ENCODE data around the gene LCE1B. TPM values are rescaled to one million over a fixed set of nuclear protein-coding genes. Genes with fewer than 3 reads are reported as not detected.

Gene LCE1B
- polyA plus RNA-seq (2013): not detected in 2 replicates

- Histone ChIP-seq H2AFZ (ENCODE audit: insufficient read depth, low read length, poor library complexity) (no peak within 1 kb of the TSS), H3K4ac (ENCODE audit: low read depth, low read length) (no peak within 1 kb of the TSS), H3K4me3 (ENCODE audit: low read depth, low read length) (no peak within 1 kb of the TSS), H2BK5ac (ENCODE audit: low read depth, low read length, poor library complexity) (no peak within 1 kb of the TSS), H4K12ac (ENCODE audit: low read depth, low read length) (no peak within 1 kb of the TSS), H3K14ac (ENCODE audit: low read length) (no peak within 1 kb of the TSS), H3K9me3 (ENCODE audit: insufficient read depth, low read depth, low read length) (peaks cover 12% of the 10 kb centered on the region), H3K36me3 (ENCODE audit: control insufficient read depth in 1 of 2, insufficient read depth in 2 of 2, low read length in 2 of 2) (no peaks in the 10 kb centered on the region), H3K4me2 (ENCODE audit: low read length) (no peak within 1 kb of the TSS), H3K27me3 (ENCODE audit: insufficient read depth, low read length) (no peaks in the 10 kb centered on the region), H3K9ac (ENCODE audit: low read length) (no peak within 1 kb of the TSS), H2BK120ac (ENCODE audit: insufficient read depth, low read length, poor library complexity) (no peak within 1 kb of the TSS), H2AK5ac (ENCODE audit: low read length) (no peak within 1 kb of the TSS), H3K27ac (ENCODE audit: low read depth, low read length) (no peak within 1 kb of the TSS), H3K4me1 (ENCODE audit: control insufficient read depth in 1 of 2, insufficient read depth in 2 of 2, low read length in 2 of 2) (no peaks in the 10 kb centered on the region), H4K8ac (ENCODE audit: low read depth, low read length) (no peak within 1 kb of the TSS), H3K18ac (ENCODE audit: low read length) (no peak within 1 kb of the TSS), H3K23ac (ENCODE audit: low read length) (no peak within 1 kb of the TSS), H3K79me2 (ENCODE audit: control insufficient read depth, insufficient read depth, low read length, poor library complexity) (no peaks in the 10 kb centered on the region), H4K91ac (ENCODE audit: low read depth, low read length) (no peak within 1 kb of the TSS), H3K79me1 (ENCODE audit: low read length) (no peaks in the 10 kb centered on the region), H2BK12ac (ENCODE audit: low read length) (no peak within 1 kb of the TSS)
- no CpG with 5 or more reads among the region's 2 CpGs for WGBS (ENCODE audit: extremely low coverage, insufficient coverage, insufficient read length)
- no peak for DNase-seq
Observed at GRCh38 chr1:152811671-152812070, at the start of gene LCE1B. Gene LCE1B (plus strand): TSS chr1:152811971. CDS start chr1:152812447, 476 bp downstream.

GRCh38 chr1:152768847-152769533 is 42.8 kb upstream of the LCE1B start:
- no CpG with 5 or more reads among the region's 8 CpGs for WGBS (ENCODE audit: extremely low coverage, insufficient coverage, insufficient read length)
- no peak overlapping the region for H2BK5ac ChIP-seq (ENCODE audit: low read depth, low read length, poor library complexity)
- H3K4ac ChIP-seq (ENCODE audit: low read depth, low read length): no peak overlapping the region

GRCh38 chr1:152770411-152770810 is 41.4 kb upstream of the LCE1B start:
- H4K8ac ChIP-seq (ENCODE audit: low read depth, low read length): no peak overlapping the region
- no CpG with 5 or more reads among the region's 1 CpG for WGBS (ENCODE audit: extremely low coverage, insufficient coverage, insufficient read length)
- peaks cover 16% of the 10 kb centered on the region for H3K9me3 ChIP-seq (ENCODE audit: insufficient read depth, low read depth, low read length)

More at GRCh38 chr1:152768847-152769533, 42.8 kb upstream of the LCE1B start:
- Histone ChIP-seq H3K9me3 (ENCODE audit: insufficient read depth, low read depth, low read length) (peaks cover 14% of the 10 kb centered on the region), H4K12ac (ENCODE audit: low read depth, low read length) (no peak overlapping the region), H3K27me3 (ENCODE audit: insufficient read depth, low read length) (no peaks in the 10 kb centered on the region), H3K27ac (ENCODE audit: low read depth, low read length) (no peak overlapping the region), H3K18ac (ENCODE audit: low read length) (no peak overlapping the region), H4K8ac (ENCODE audit: low read depth, low read length) (no peak overlapping the region), H4K91ac (ENCODE audit: low read depth, low read length) (no peak overlapping the region), H3K4me1 (ENCODE audit: control insufficient read depth in 1 of 2, insufficient read depth in 2 of 2, low read length in 2 of 2) (no peaks in the 10 kb centered on the region), H3K14ac (ENCODE audit: low read length) (no peak overlapping the region), H3K79me1 (ENCODE audit: low read length) (no peaks in the 10 kb centered on the region), H2AFZ (ENCODE audit: insufficient read depth, low read length, poor library complexity) (no peak overlapping the region), H3K36me3 (ENCODE audit: control insufficient read depth in 1 of 2, insufficient read depth in 2 of 2, low read length in 2 of 2) (no peaks in the 10 kb centered on the region), H3K23ac (ENCODE audit: low read length) (no peak overlapping the region), H2BK12ac (ENCODE audit: low read length) (no peak overlapping the region), H3K9ac (ENCODE audit: low read length) (no peak overlapping the region), H2BK120ac (ENCODE audit: insufficient read depth, low read length, poor library complexity) (no peak overlapping the region), H3K79me2 (ENCODE audit: control insufficient read depth, insufficient read depth, low read length, poor library complexity) (no peaks in the 10 kb centered on the region), H3K4me2 (ENCODE audit: low read length) (no peak overlapping the region), H3K4me3 (ENCODE audit: low read depth, low read length) (no peak overlapping the region), H2AK5ac (ENCODE audit: low read length) (no peak overlapping the region)
- no peak for DNase-seq

GRCh38 chr1:152774875-152775274 is 36.9 kb upstream of the LCE1B start, which contains the start of gene LCE1F:
Gene LCE1F (plus strand): TSS chr1:152775140. CDS start chr1:152776372, 1,232 bp downstream.
- WGBS (ENCODE audit: extremely low coverage, insufficient coverage, insufficient read length): no CpG with 5 or more reads among the region's 6 CpGs

More at GRCh38 chr1:152770411-152770810, 41.4 kb upstream of the LCE1B start:
- Histone ChIP-seq H3K9ac (ENCODE audit: low read length) (no peak overlapping the region), H2AK5ac (ENCODE audit: low read length) (no peak overlapping the region), H3K4me3 (ENCODE audit: low read depth, low read length) (no peak overlapping the region), H2AFZ (ENCODE audit: insufficient read depth, low read length, poor library complexity) (no peak overlapping the region), H4K12ac (ENCODE audit: low read depth, low read length) (no peak overlapping the region), H3K27ac (ENCODE audit: low read depth, low read length) (no peak overlapping the region), H3K4me2 (ENCODE audit: low read length) (no peak overlapping the region), H3K4me1 (ENCODE audit: control insufficient read depth in 1 of 2, insufficient read depth in 2 of 2, low read length in 2 of 2) (no peaks in the 10 kb centered on the region), H2BK12ac (ENCODE audit: low read length) (no peak overlapping the region), H3K27me3 (ENCODE audit: insufficient read depth, low read length) (no peaks in the 10 kb centered on the region), H3K4ac (ENCODE audit: low read depth, low read length) (no peak overlapping the region), H3K14ac (ENCODE audit: low read length) (no peak overlapping the region), H3K18ac (ENCODE audit: low read length) (no peak overlapping the region), H3K79me2 (ENCODE audit: control insufficient read depth, insufficient read depth, low read length, poor library complexity) (no peaks in the 10 kb centered on the region), H2BK120ac (ENCODE audit: insufficient read depth, low read length, poor library complexity) (no peak overlapping the region), H3K36me3 (ENCODE audit: control insufficient read depth in 1 of 2, insufficient read depth in 2 of 2, low read length in 2 of 2) (no peaks in the 10 kb centered on the region), H2BK5ac (ENCODE audit: low read depth, low read length, poor library complexity) (no peak overlapping the region), H4K91ac (ENCODE audit: low read depth, low read length) (no peak overlapping the region), H3K79me1 (ENCODE audit: low read length) (no peaks in the 10 kb centered on the region), H3K23ac (ENCODE audit: low read length) (no peak overlapping the region)
- no peak for DNase-seq

More at GRCh38 chr1:152774875-152775274, 36.9 kb upstream of the LCE1B start, which contains the start of gene LCE1F:
- no peak within 1 kb of the TSS for H3K4me2 ChIP-seq (ENCODE audit: low read length)
- no peaks in the 10 kb centered on the region for H3K36me3 ChIP-seq (ENCODE audit: control insufficient read depth in 1 of 2, insufficient read depth in 2 of 2, low read length in 2 of 2)
- H3K4me1 ChIP-seq (ENCODE audit: control insufficient read depth in 1 of 2, insufficient read depth in 2 of 2, low read length in 2 of 2): no peaks in the 10 kb centered on the region
- no peak within 1 kb of the TSS for H4K91ac ChIP-seq (ENCODE audit: low read depth, low read length)
- H3K18ac ChIP-seq (ENCODE audit: low read length): no peak within 1 kb of the TSS
- no peak within 1 kb of the TSS for H3K14ac ChIP-seq (ENCODE audit: low read length)
- no peak within 1 kb of the TSS for H3K23ac ChIP-seq (ENCODE audit: low read length)
- no peaks in the 10 kb centered on the region for H3K27me3 ChIP-seq (ENCODE audit: insufficient read depth, low read length)
- H3K4me3 ChIP-seq (ENCODE audit: low read depth, low read length): no peak within 1 kb of the TSS
- no peak for DNase-seq
- H3K9me3 ChIP-seq (ENCODE audit: insufficient read depth, low read depth, low read length): peaks cover 13% of the 10 kb centered on the region
- no peak within 1 kb of the TSS for H2BK12ac ChIP-seq (ENCODE audit: low read length)
- no peak within 1 kb of the TSS for H3K27ac ChIP-seq (ENCODE audit: low read depth, low read length)
- H2BK120ac ChIP-seq (ENCODE audit: insufficient read depth, low read length, poor library complexity): no peak within 1 kb of the TSS
- H3K79me2 ChIP-seq (ENCODE audit: control insufficient read depth, insufficient read depth, low read length, poor library complexity): no peaks in the 10 kb centered on the region
- H2BK5ac ChIP-seq (ENCODE audit: low read depth, low read length, poor library complexity): no peak within 1 kb of the TSS
- no peak within 1 kb of the TSS for H4K8ac ChIP-seq (ENCODE audit: low read depth, low read length)
- no peak within 1 kb of the TSS for H4K12ac ChIP-seq (ENCODE audit: low read depth, low read length)
- H3K9ac ChIP-seq (ENCODE audit: low read length): no peak within 1 kb of the TSS
- H2AFZ ChIP-seq (ENCODE audit: insufficient read depth, low read length, poor library complexity): no peak within 1 kb of the TSS
- no peak within 1 kb of the TSS for H3K4ac ChIP-seq (ENCODE audit: low read depth, low read length)
- no peak within 1 kb of the TSS for H2AK5ac ChIP-seq (ENCODE audit: low read length)
- no peaks in the 10 kb centered on the region for H3K79me1 ChIP-seq (ENCODE audit: low read length)
